GM12874 (cell line): ENCODE results near the gene EYS.

Experiments
- CTCF ChIP-seq: IDR thresholded peaks from 2 replicates; pipeline ENCODE4 v1.5.1; 2011; ENCODE audit warnings: low read depth, mild to moderate bottlenecking, control low read depth, low read length, moderate library complexity; ENCODE audit not compliant: insufficient read depth

Gene EYS

GRCh38 chr6:63883597-63883996 is 1823.4 kb downstream of the EYS start:
- TF ChIP-seq CTCF: no peak

- TF ChIP-seq CTCF: 0 out of 2 replicates have a peak, but pooled peaks have one; percentile 6
Measured at GRCh38 chr6:63882208-63882607, 1824.8 kb downstream of the EYS start.

DNA sequence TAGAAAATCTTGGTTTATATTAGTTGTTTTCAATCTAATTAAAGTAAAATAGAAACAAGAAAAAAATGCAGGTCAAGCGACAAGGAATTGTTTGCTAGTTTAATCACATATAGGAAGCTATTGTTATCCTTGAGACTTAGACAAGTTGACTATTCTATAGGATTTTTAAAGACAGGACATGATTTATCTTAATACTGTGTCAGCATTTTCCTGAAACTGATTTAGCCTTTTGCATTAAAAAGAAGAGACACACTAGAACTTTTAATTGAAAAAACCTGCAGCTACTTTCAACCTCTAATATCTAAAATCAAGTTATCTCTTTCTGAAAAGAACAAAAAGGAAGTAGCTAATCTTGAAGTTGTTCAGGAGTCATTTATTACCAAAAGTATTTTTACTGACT is 1825.2 kb downstream of the EYS start:
- TF ChIP-seq CTCF: no peak

DNA sequence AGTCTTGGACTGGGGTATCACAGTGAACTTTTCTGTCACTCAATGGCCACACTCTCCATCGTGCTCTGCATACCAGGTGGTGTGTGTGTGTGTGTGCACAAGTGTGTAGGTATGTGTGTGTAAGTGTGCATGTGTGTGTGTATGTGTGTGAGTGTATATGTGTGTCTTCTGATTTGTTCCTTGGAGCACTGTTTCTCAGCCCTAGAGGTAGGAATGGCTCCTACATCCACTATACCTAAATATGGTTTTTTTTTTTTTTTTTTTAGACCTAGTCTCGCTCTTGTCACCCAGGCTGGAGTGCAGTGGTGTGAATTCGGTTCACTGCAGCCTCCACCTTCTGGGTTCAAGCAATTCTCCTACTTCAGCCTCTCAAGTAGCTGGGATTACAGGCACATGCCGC is 1834.8 kb downstream of the EYS start:
- no peak for TF ChIP-seq CTCF

DNA sequence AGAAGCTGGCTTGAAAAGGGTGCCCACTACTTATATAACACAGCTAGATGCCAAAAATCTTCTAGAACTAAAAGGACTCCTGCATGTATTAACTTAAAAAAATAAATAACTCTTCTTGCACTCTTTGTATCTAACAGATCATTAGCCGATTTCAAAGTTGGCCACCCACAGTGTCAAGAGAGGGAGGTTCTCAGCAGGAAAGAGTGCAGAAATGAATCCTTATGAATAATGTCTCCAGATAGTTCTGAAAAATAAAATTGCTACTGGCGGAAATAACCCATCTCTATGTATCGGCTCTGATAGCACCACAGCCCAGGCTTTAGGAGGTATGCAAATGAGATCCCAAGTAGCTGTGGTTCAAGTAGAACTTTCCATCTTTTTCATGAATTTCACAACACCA is 1838.7 kb downstream of the EYS start:
- TF ChIP-seq CTCF: no peak

- no peak for TF ChIP-seq CTCF
Measured at GRCh38 chr6:63864671-63865318, 1842.2 kb downstream of the EYS start.

DNA sequence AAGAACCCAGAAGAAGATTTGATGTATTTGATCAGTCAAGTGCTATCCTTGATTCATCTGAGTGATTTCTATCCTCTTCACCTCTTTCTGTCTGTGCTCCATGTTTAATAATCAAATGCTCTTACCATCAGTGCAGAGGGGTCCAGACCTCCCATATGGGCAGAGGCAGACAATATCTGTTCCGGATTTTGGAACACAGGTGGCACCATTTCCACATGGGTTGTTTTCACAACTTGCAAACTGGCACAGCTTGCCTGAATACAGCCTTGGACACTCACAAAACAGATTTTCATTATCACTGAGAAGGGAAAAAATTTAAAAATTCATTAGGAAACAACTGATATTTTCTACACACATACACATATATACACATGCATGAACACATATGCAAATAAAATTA is 1843.0 kb downstream of the EYS start:
- no peak for TF ChIP-seq CTCF
